ENCODE measurements around the gene FREM1. TPM values are rescaled to one million over a fixed set of nuclear protein-coding genes. Genes with fewer than 3 reads are reported as not detected.

The FREM1 gene
- total and polyA plus RNA-seq, 2 experiments from 2014 or later: 0.78 to 3.1 TPM

GRCh38 chr9:14747111-14747510 lies 163.1 kb downstream of the FREM1 start (continued):
- no peak for TF ChIP-seq REST (IDR thresholded peaks at IDR 0.05; ENCODE audit: unreplicated experiment)
- no peak for TF ChIP-seq POLR2AphosphoS5 (IDR thresholded peaks at IDR 0.05; ENCODE audit: low read depth)
- TF ChIP-seq JUNB (IDR thresholded peaks at IDR 0.05; ENCODE audit: unreplicated experiment): no peak
- no peak for TF ChIP-seq ETS1 (IDR thresholded peaks at IDR 0.05)
- TF ChIP-seq STAT1 (IDR thresholded peaks at IDR 0.05; ENCODE audit: unreplicated experiment): no peak
- TF ChIP-seq ZNF114 (CRISPR knock-in tag; IDR thresholded peaks at IDR 0.05): no peak
- no peak for TF ChIP-seq ZNF331 (CRISPR knock-in tag; IDR thresholded peaks at IDR 0.05; ENCODE audit: low read depth)

- no peak overlapping the region for H3K27ac Mint-ChIP-seq
- no peaks in the 10 kb centered on the region; the same call in 2 of the 3 replicates for H3K9me3 Mint-ChIP-seq
These were observed 163.6 kb downstream of the FREM1 start for GRCh38 chr9:14746626-14747025.

More at GRCh38 chr9:14746626-14747025, 163.6 kb downstream of the FREM1 start:
- Histone ChIP-seq H3K79me2 (replicated peaks; ENCODE audit: insufficient read depth) (no peaks in the 10 kb centered on the region), H3K27ac (ENCODE audit: low read depth) (no peak overlapping the region), H3K27me3 (ENCODE audit: insufficient read depth) (no peaks in the 10 kb centered on the region), H3K9me2 (ENCODE audit: insufficient read depth) (no peaks in the 10 kb centered on the region), H3K4me2 (no peak overlapping the region), H2AFZ (no peak overlapping the region), H3K4me1 (ENCODE audit: insufficient read depth) (peaks cover 10% of the 10 kb centered on the region; the same call in 1 of the 2 replicates), H4K20me1 (replicated peaks; ENCODE audit: insufficient read depth) (no peaks in the 10 kb centered on the region), H3F3A (replicated peaks; ENCODE audit: low read depth) (no peaks in the 10 kb centered on the region), H3K36me3 (ENCODE audit: insufficient read depth) (no peaks in the 10 kb centered on the region), H3K4me3 (no peak overlapping the region)
- no peak overlapping the region for H3K4me3 Mint-ChIP-seq
- peaks cover 4% of the 10 kb centered on the region for H3K27me3 Mint-ChIP-seq (ENCODE audit: insufficient read depth, low read depth, poor library complexity)
- H3K36me3 Mint-ChIP-seq (ENCODE audit: low read depth): no peaks in the 10 kb centered on the region
- peaks cover 20% of the 10 kb centered on the region for H3K4me1 Mint-ChIP-seq
- ATAC-seq (no peak), DNase-seq (ENCODE audit: low spot score) (no peak)
- TF ChIP-seq ZNF114 (CRISPR knock-in tag; IDR thresholded peaks at IDR 0.05): no peak
- TF ChIP-seq CREB1 (CRISPR knock-in tag; IDR thresholded peaks at IDR 0.05; ENCODE audit: low read depth): no peak
- no peak for TF ChIP-seq EZH2phosphoT487 (IDR thresholded peaks at IDR 0.05; ENCODE audit: unreplicated experiment)
- no peak for TF ChIP-seq STAT1 (IDR thresholded peaks at IDR 0.05; ENCODE audit: unreplicated experiment)
- TF ChIP-seq REST (IDR thresholded peaks at IDR 0.05; ENCODE audit: unreplicated experiment): no peak
- TF ChIP-seq JUNB (IDR thresholded peaks at IDR 0.05; ENCODE audit: unreplicated experiment): no peak
- no peak for TF ChIP-seq CTCF (conservative IDR thresholded peaks at IDR 0.05; ENCODE audit: low read depth in 2 of 2)
- no peak for TF ChIP-seq NANOG (IDR thresholded peaks at IDR 0.05; ENCODE audit: borderline replicate concordance)
